K562 (cell line): ENCODE measurements around the gene PHYHD1.

Experiments
- CEBPB ChIP-seq: fragments of 450-650 bp; IDR thresholded peaks from 2 replicates; pipeline ENCODE4 v1.6.1; 2016; ENCODE audit warnings: missing genetic modification characterization, missing compliant biosample characterization
- CTCF ChIP-seq, 3 experiments: IDR thresholded peaks in 2 of 3; conservative IDR thresholded peaks in 1 of 3; 2 replicates each; pipeline ENCODE4 v1.5.1; 2011 to 2012; ENCODE audit warnings: low read length in 3 of 3, mild to moderate bottlenecking in 3 of 3, control low read depth in 2 of 3, improper control_type of control experiment in 1 of 3, inconsistent platforms in 1 of 3, low read depth in 1 of 3, mixed read lengths in 1 of 3, moderate library complexity in 1 of 3; ENCODE audit not compliant: insufficient read depth in 2 of 3
- DNMT1 ChIP-seq: fragments of 450-650 bp; IDR thresholded peaks from 2 replicates; pipeline ENCODE4 v1.6.1; 2016; ENCODE audit warnings: antibody characterized with exemption, mild to moderate bottlenecking
- EP300 ChIP-seq: IDR thresholded peaks from 2 replicates; pipeline ENCODE4 v1.6.1; 2012; ENCODE audit warnings: low read length, improper control_type of control experiment
- EZH2 ChIP-seq: IDR thresholded peaks from 2 replicates; pipeline ENCODE4 v1.6.1; 2012; ENCODE audit warnings: low read depth, mild to moderate bottlenecking, inconsistent platforms, low read length, borderline replicate concordance
- NFIC ChIP-seq: fragments of 450-650 bp; IDR thresholded peaks from 2 replicates; pipeline ENCODE4 v1.6.1; 2017; ENCODE audit warnings: mild to moderate bottlenecking, inconsistent platforms
- POLR2A ChIP-seq: fragments of 450-650 bp; conservative IDR thresholded peaks from 2 replicates; pipeline ENCODE4 v1.6.1; 2016
- POLR2AphosphoS5 ChIP-seq: IDR thresholded peaks from 2 replicates; pipeline ENCODE4 v1.6.1; 2011; ENCODE audit warnings: mild to moderate bottlenecking, low read depth, low read length, moderate library complexity; ENCODE audit not compliant: control insufficient read depth, insufficient read depth
- POLR2B ChIP-seq: fragments of 450-650 bp; IDR thresholded peaks from 2 replicates; pipeline ENCODE4 v1.6.1; 2018; ENCODE audit warnings: low read depth; ENCODE audit not compliant: partially characterized antibody
- RCOR1 ChIP-seq, 2 experiments: IDR thresholded peaks; 2 replicates each; pipeline ENCODE4 v1.6.1; 2012; ENCODE audit warnings: low read depth in 2 of 2, low read length in 2 of 2, borderline replicate concordance in 1 of 2, improper control_type of control experiment in 1 of 2
- ZBTB17 ChIP-seq: fragments of 450-650 bp; formaldehyde crosslinking; IDR thresholded peaks from 2 replicates; pipeline ENCODE4 v1.4.0; 2020; ENCODE audit warnings: mild to moderate bottlenecking
- ZNF140 ChIP-seq: fragments of 250-450 bp; sonication (Bioruptor Pico); IDR thresholded peaks from 2 replicates; pipeline ENCODE4 v1.8.0; 2021; ENCODE audit warnings: moderate library complexity, mild to moderate bottlenecking, inconsistent platforms
- ZNF449 ChIP-seq: fragments of 250-450 bp; sonication (Bioruptor Pico); IDR thresholded peaks from 2 replicates; pipeline ENCODE4 v1.8.0; 2022; ENCODE audit warnings: moderate library complexity, mild to moderate bottlenecking, inconsistent platforms
- ZNF561 ChIP-seq: fragments of 450-650 bp; formaldehyde crosslinking; conservative IDR thresholded peaks from 2 replicates; pipeline ENCODE4 v1.4.0; 2020; ENCODE audit warnings: mild to moderate bottlenecking, moderate library complexity

GRCh38 chr9:128885798-128886197, 35.0 kb upstream of the PHYHD1 start:
- TF ChIP-seq DNMT1, result no peak
- TF ChIP-seq ZNF140 (CRISPR knock-in tag), result no peak
- TF ChIP-seq ZNF561 (CRISPR knock-in tag), result no peak
- TF ChIP-seq NFIC, result no peak
- TF ChIP-seq EP300, result no peak
- no peak for TF ChIP-seq POLR2AphosphoS5
- no peak for TF ChIP-seq POLR2B
- TF ChIP-seq POLR2A, result no peak
- no peak for TF ChIP-seq EZH2
- TF ChIP-seq CTCF (IDR thresholded peaks at IDR 0.05 in 2 of 3, conservative IDR thresholded peaks at IDR 0.05 in 1 of 3; ENCODE audit: insufficient read depth in 2 of 3, low read depth in 1 of 3, low read length in 3 of 3), result no peak
- no peak for TF ChIP-seq RCOR1 (IDR thresholded peaks at IDR 0.05; ENCODE audit: borderline replicate concordance in 1 of 2, low read depth in 2 of 2, low read length in 2 of 2)
- TF ChIP-seq ZNF449 (CRISPR knock-in tag), result no peak
- no peak for TF ChIP-seq ZBTB17
- no peak for TF ChIP-seq CEBPB (tag)
